Measurements from ENCODE around the gene ARHGDIA.

Gene ARHGDIA

GRCh38 chr17:81906476-81907218, 35.5 kb upstream of the ARHGDIA start:
- DNase-seq (ENCODE audit: low read depth in 1 of 2, low spot score in 1 of 2): no peak

- no peak for DNase-seq (ENCODE audit: low read depth in 1 of 2, low spot score in 1 of 2)
Observed at GRCh38 chr17:81905993-81906392, 34.9 kb upstream of the ARHGDIA start.

- no peak for DNase-seq (ENCODE audit: low read depth in 1 of 2, low spot score in 1 of 2)
Observed at GRCh38 chr17:81905424-81905875, 34.3 kb upstream of the ARHGDIA start.

- DNase-seq (ENCODE audit: low read depth in 1 of 2, low spot score in 1 of 2): no peak
Observed at GRCh38 chr17:81904600-81905423, 33.7 kb upstream of the ARHGDIA start.

GRCh38 chr17:81903896-81904599, 32.9 kb upstream of the ARHGDIA start:
- no peak for DNase-seq (ENCODE audit: low read depth in 1 of 2, low spot score in 1 of 2)

- DNase-seq (ENCODE audit: low read depth in 1 of 2, low spot score in 1 of 2): no peak
Observed at GRCh38 chr17:81903415-81903831, 32.3 kb upstream of the ARHGDIA start.

GRCh38 chr17:81902653-81903414, 31.7 kb upstream of the ARHGDIA start:
- no peak for DNase-seq (ENCODE audit: low read depth in 1 of 2, low spot score in 1 of 2)

- DNase-seq (ENCODE audit: low read depth in 1 of 2, low spot score in 1 of 2): no peak
Observed at GRCh38 chr17:81902023-81902652, 31.0 kb upstream of the ARHGDIA start, which contains the start of gene NPB. Gene NPB, plus strand, starts transcription at chr17:81902238. Its CDS starts 40 bp downstream, at chr17:81902278.

- DNase-seq (ENCODE audit: low read depth in 1 of 2, low spot score in 1 of 2): no peak
Observed at GRCh38 chr17:81901167-81902022, 30.3 kb upstream of the ARHGDIA start.

- no peak for DNase-seq (ENCODE audit: low read depth in 1 of 2, low spot score in 1 of 2)
Observed at GRCh38 chr17:81900181-81900820, 29.2 kb upstream of the ARHGDIA start.

- DNase-seq (ENCODE audit: low read depth in 1 of 2, low spot score in 1 of 2): no peak
Observed at GRCh38 chr17:81899514-81900166, 28.5 kb upstream of the ARHGDIA start.

- no peak for DNase-seq (ENCODE audit: low read depth in 1 of 2, low spot score in 1 of 2)
Observed at GRCh38 chr17:81898885-81899284, 27.7 kb upstream of the ARHGDIA start.

- no peak for DNase-seq (ENCODE audit: low read depth in 1 of 2, low spot score in 1 of 2)
Observed at GRCh38 chr17:81898029-81898866, 27.1 kb upstream of the ARHGDIA start.

GRCh38 chr17:81895400-81895799, 24.3 kb upstream of the ARHGDIA start:
- DNase-seq (ENCODE audit: low read depth in 1 of 2, low spot score in 1 of 2): no peak

GRCh38 chr17:81891303-81891552, 20.1 kb upstream of the ARHGDIA start:
- DNase-seq (ENCODE audit: low read depth in 1 of 2, low spot score in 1 of 2): no peak

- no peak for DNase-seq (ENCODE audit: low read depth in 1 of 2, low spot score in 1 of 2)
Observed at GRCh38 chr17:81890447-81891302, 19.5 kb upstream of the ARHGDIA start.

GRCh38 chr17:81889602-81890001, 18.5 kb upstream of the ARHGDIA start:
- DNase-seq (ENCODE audit: low read depth in 1 of 2, low spot score in 1 of 2): no peak

Data from stimulated activated CD4-positive, alpha-beta T cell treated with anti-CD3 and anti-CD28 coated beads, Interleukin-15, amount 100 ng/mL, for 1 hour (primary cell).